Peyer's patch (tissue), 4 donors: Measurements from ENCODE around the gene SPI1.

Experiments used
- CTCF ChIP-seq, 6 experiments: fragments of 450-650 bp in 4 of 6; fragments of 200-600 bp in 2 of 6; sonication (generic) in 1 of 6; IDR thresholded peaks; one replicate each; pipeline ENCODE4 v1.5.1; 2017 to 2019; ENCODE audit warnings: antibody characterized with exemption in 6 of 6, mild to moderate bottlenecking in 3 of 6, moderate library complexity in 1 of 6
- POLR2A ChIP-seq, 2 donors: fragments of 450-650 bp; IDR thresholded peaks; one replicate each; pipeline ENCODE4 v1.5.1; 2017; ENCODE audit warnings: antibody characterized with exemption in 2 of 2, mild to moderate bottlenecking in 2 of 2, moderate library complexity in 2 of 2

DNA sequence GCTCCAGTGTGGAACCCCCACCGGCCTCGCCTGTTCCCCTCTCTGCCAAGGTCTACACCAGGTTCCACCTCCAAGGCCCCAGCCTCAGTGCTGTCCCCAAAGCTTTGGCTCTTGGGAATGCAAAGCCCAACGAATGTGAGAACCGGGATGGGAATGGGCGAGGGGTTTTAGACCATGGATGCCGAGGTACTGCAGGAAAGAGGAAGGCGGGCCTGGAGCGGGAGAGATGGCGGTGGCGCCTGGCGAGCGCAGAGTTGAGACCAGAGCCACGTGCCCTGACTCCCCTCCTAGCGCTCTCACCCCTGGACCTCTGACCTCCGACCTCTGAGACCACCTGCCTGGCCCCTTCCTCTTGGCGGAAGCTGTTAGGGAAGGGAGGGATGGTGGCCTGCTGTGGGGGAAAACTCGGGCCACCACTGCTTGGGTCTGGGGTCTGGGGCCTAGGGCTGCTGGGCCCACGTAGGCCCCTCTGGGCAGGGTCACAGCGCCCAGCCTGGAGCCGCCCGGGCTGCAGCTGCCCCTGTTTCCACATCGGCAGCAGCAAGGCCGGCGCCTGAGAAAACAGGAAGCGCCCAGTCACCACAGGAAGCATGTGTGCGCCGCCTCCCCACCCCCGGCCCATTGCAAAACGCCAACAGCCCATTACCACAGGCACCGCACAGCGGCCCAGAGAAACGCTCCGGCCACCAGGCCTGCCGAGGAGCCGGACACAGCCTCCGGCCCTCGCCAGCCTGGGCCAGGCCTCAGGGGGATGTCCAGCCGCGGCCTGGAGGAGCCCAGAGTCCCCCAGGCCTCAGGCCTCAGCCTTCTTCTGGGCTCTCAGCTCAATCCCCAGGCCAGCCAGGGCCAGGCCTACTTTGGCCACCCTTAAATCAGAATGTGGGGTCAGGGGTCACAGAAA is 16.2 kb upstream of the SPI1 start:
- TF ChIP-seq CTCF (IDR thresholded peaks at IDR 0.05), result no peak
- TF ChIP-seq POLR2A (IDR thresholded peaks at IDR 0.05), result no peak
